Sigmoid colon (tissue), 7 donors: ENCODE measurements around the gene KDM1B. TPM values are rescaled to one million over a fixed set of nuclear protein-coding genes. Genes with fewer than 3 reads are reported as not detected.
A peak's percentile ranks its signal among the peaks of the same experiment; 100 is the strongest.

Source experiments
- DNase-seq: peaks from one replicate; pipeline ENCODE4 v3.0.0-alpha.2; 2019
- H3K27ac ChIP-seq, 4 donors: fragments of 200-600 bp; sonication (generic); one replicate each; pipeline ENCODE4 v1.5.1; 2016 to 2019; ENCODE audit warnings: mild to moderate bottlenecking in 1 of 4
- H3K27me3 ChIP-seq, 3 donors: fragments of 200-600 bp; sonication (generic); one replicate each; pipeline ENCODE4 v1.5.1; 2019; ENCODE audit warnings: mild to moderate bottlenecking in 1 of 3
- H3K36me3 ChIP-seq, 4 donors: fragments of 200-600 bp; sonication (generic); one replicate each; pipeline ENCODE4 v1.5.1; 2016 to 2019
- H3K4me1 ChIP-seq, 4 donors: fragments of 200-600 bp; sonication (generic); one replicate each; pipeline ENCODE4 v1.5.1; 2017 to 2019
- H3K4me3 ChIP-seq, 4 donors: fragments of 200-600 bp; sonication (generic); one replicate each; pipeline ENCODE4 v1.5.1; 2017 to 2019; ENCODE audit warnings: mild to moderate bottlenecking in 2 of 4, moderate library complexity in 1 of 4
- H3K9me3 ChIP-seq, 4 donors: fragments of 200-600 bp in 3 of 4; sonication (generic) in 3 of 4; one replicate each; pipeline versions ENCODE4 v1.5.1 to v1.6.1; 2013 to 2019
- CTCF ChIP-seq, 4 experiments: fragments of 450-650 bp in 3 of 4; fragments of 200-600 bp in 1 of 4; IDR thresholded peaks; one replicate each; pipeline ENCODE4 v1.5.1; 2016 to 2019; ENCODE audit warnings: antibody characterized with exemption in 4 of 4, mild to moderate bottlenecking in 3 of 4, moderate library complexity in 2 of 4
- EP300 ChIP-seq, 4 donors: sonication (generic); formaldehyde crosslinking; IDR thresholded peaks; one replicate each; pipeline ENCODE4 v1.6.1; 2017; ENCODE audit warnings: antibody characterized with exemption in 4 of 4
- POLR2A ChIP-seq, 2 donors: fragments of 450-650 bp; IDR thresholded peaks; one replicate each; pipeline ENCODE4 v1.6.1; 2016; ENCODE audit warnings: antibody characterized with exemption in 2 of 2, mild to moderate bottlenecking in 2 of 2, moderate library complexity in 2 of 2
- POLR2AphosphoS5 ChIP-seq, 4 donors: sonication (generic); formaldehyde crosslinking; IDR thresholded peaks; one replicate each; pipeline ENCODE4 v1.6.1; 2017; ENCODE audit warnings: antibody characterized with exemption in 4 of 4
- WGBS, 2 donors: extraction: QIAGEN DNeasy Blood & Tissue Kit; methylation state at CpG; one replicate each; pipeline ENCODE4 v1.1.7; 2013; 5-methylcytosine and 5-hydroxymethylcytosine counted together
- intact Hi-C: fragments of 100-400 bp; cut with DNase I; formaldehyde crosslinking; loops from one replicate; pipeline ENCODE4 v1.15.1; 2023
- polyA plus RNA-seq, 3 donors: library from polyadenylated mRNA; stranded (reverse); fragments of 200-250 nt; gene quantifications; one replicate each; pipeline ENCODE4 v1.2.3, GENCODE V29; 2013
- total RNA-seq, 4 donors: library from RNA; depleted of rRNA; stranded (reverse); fragments of >200 nt; gene quantifications; one replicate each; pipeline ENCODE4 v1.1.0, GENCODE V29; 2016
- donor health status: healthy with polysubstance abuse.
- donor health status: Bipolar disorder and iron deficiency.
- donor health status: healthy.

KDM1B gene
- total and polyA plus RNA-seq, 7 donors: 10.2 to 32.8 (median 14.2) TPM

DNA sequence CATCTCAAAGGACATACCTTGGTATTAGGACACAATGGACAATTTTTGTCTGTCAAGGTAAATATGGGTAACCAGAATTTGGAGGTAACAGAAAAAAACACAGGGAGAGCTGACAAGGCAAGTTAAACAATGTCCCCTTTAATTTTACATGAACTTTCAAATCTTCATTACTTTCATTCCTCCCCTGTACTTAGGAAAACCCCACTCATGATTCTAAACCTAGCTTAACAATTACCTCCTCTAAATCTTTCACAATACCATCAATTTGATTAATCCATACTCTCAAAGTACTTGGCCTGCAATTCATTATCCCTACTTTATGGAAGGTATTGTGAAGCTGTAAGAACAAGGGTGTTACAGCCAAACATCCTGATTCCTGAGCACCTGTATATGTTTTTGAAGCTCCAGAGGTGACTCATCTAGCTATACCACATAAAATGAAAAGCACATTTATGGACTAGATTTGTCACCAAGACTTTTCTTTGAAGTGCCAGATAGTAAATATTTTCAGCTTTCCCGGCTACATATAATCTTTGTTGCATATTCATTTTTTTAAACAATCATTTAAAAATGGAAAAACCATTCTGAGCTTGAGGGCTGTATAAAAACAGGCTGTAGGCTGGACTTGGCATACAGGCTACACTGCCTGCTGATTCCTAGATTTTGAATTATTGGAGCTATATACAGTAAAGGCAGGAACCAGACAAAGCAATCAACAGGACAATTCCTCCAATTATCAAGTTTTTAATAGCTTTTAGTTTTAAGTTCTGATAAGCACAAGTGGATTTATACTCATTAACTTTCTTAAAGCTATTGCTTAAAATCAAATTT is 86.2 kb downstream of the KDM1B start:
- Histone ChIP-seq H3K36me3 (peaks cover 2 to 57% (median 8%) of the 10 kb centered on the region in 4 donors), H3K4me3 (no peak overlapping the region), H3K4me1 (peaks cover 0 to 31% (median 18%) of the 10 kb centered on the region in 4 donors), H3K27ac (peak overlapping the region in 1 of 4 donors; percentile 23), H3K27me3 (no peaks in the 10 kb centered on the region), H3K9me3 (no peaks in the 10 kb centered on the region)
- no peak for DNase-seq
- WGBS, 2 donors: 14 to 46% methylated on average over 1 of the region's 1 CpG
- TF ChIP-seq EP300 (IDR thresholded peaks at IDR 0.05) (no peak), POLR2AphosphoS5 (IDR thresholded peaks at IDR 0.05) (no peak), POLR2A (IDR thresholded peaks at IDR 0.05) (no peak), CTCF (IDR thresholded peaks at IDR 0.05) (no peak)
- intact Hi-C loops: no loop called here

GRCh38 chr6:18242062-18242851 is 87.0 kb downstream of the KDM1B start:
- no peaks in the 10 kb centered on the region for H3K27me3 ChIP-seq
- H3K9me3 ChIP-seq: no peaks in the 10 kb centered on the region
- no peak for DNase-seq
- H3K36me3 ChIP-seq: peaks cover 0 to 48% (median 6%) of the 10 kb centered on the region in 4 donors
- H3K27ac ChIP-seq: peak overlapping the region in 1 of 4 donors; percentile 23
- peaks cover 0 to 37% (median 22%) of the 10 kb centered on the region in 4 donors for H3K4me1 ChIP-seq
- intact Hi-C loops: no loop called here
- WGBS, 2 donors: 82 to 89% methylated on average over 11 of the region's 11 CpGs
- no peak overlapping the region for H3K4me3 ChIP-seq
- TF ChIP-seq POLR2AphosphoS5 (IDR thresholded peaks at IDR 0.05) (no peak), POLR2A (IDR thresholded peaks at IDR 0.05) (no peak), EP300 (IDR thresholded peaks at IDR 0.05) (no peak), CTCF (IDR thresholded peaks at IDR 0.05) (no peak)

GRCh38 chr6:18243302-18243893 is 88.2 kb downstream of the KDM1B start:
- Histone ChIP-seq H3K36me3 (peaks cover 0 to 52% (median 6%) of the 10 kb centered on the region in 4 donors), H3K4me1 (peaks cover 0 to 39% (median 28%) of the 10 kb centered on the region in 4 donors), H3K4me3 (no peak overlapping the region), H3K27me3 (no peaks in the 10 kb centered on the region), H3K9me3 (no peaks in the 10 kb centered on the region), H3K27ac (no peak overlapping the region)
- DNase-seq: no peak
- 51 to 74% methylated on average over 3 of the region's 3 CpGs for WGBS, 2 donors
- intact Hi-C loops: no loop called here
- TF ChIP-seq CTCF (IDR thresholded peaks at IDR 0.05) (no peak), POLR2A (IDR thresholded peaks at IDR 0.05) (no peak), POLR2AphosphoS5 (IDR thresholded peaks at IDR 0.05) (no peak), EP300 (IDR thresholded peaks at IDR 0.05) (no peak)

DNA sequence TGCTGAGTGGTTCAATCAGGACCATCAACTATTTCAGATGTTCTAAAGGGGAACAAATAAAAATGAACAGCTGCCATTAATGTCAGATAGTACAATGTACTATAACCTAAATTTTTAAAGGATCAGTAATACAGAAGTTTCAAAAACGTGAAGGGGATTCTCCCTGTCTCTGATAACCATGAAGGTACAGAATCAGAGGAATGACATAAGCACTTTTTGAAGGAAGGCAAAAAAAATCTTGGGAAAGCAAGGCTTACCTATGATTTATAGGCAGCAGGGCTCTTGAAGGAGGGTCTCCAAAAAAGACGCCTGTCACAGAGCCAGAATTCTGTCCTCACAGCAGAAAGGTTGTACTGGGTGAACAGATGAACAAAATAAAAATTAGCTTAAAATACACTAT is 89.0 kb downstream of the KDM1B start:
- Histone ChIP-seq H3K27me3 (no peaks in the 10 kb centered on the region), H3K4me1 (peaks cover 0 to 39% (median 28%) of the 10 kb centered on the region in 4 donors), H3K27ac (no peak overlapping the region), H3K4me3 (no peak overlapping the region), H3K9me3 (no peaks in the 10 kb centered on the region), H3K36me3 (peaks cover 0 to 58% (median 6%) of the 10 kb centered on the region in 4 donors)
- intact Hi-C loops: no loop called here
- TF ChIP-seq EP300 (IDR thresholded peaks at IDR 0.05) (no peak), POLR2A (IDR thresholded peaks at IDR 0.05) (no peak), POLR2AphosphoS5 (IDR thresholded peaks at IDR 0.05) (no peak), CTCF (IDR thresholded peaks at IDR 0.05) (no peak)
- no peak for DNase-seq
- 86 to 89% methylated on average over 2 of the region's 2 CpGs for WGBS, 2 donors
